ENCODE data around the gene OXSR1.
A peak's percentile ranks its signal among the peaks of the same experiment; 100 is the strongest.

OXSR1 gene

GRCh38 chr3:38163841-38164642 lies 1.3 kb upstream of the OXSR1 start:
- H3K4me3 ChIP-seq (ENCODE audit: low read length) = peak overlapping the region; percentile 86
- no peak for TF ChIP-seq CTCF (conservative IDR thresholded peaks at IDR 0.05; ENCODE audit: low read depth, low read length)
- DNase-seq (ENCODE audit: low read depth) = no peak

- DNase-seq (ENCODE audit: low read depth) = no peak
- no peak for TF ChIP-seq CTCF (conservative IDR thresholded peaks at IDR 0.05; ENCODE audit: low read depth, low read length)
- peak overlapping the region; percentile 86 for H3K4me3 ChIP-seq (ENCODE audit: low read length)
Measured at GRCh38 chr3:38164643-38164951, 740 bp upstream of the OXSR1 start.

DNA sequence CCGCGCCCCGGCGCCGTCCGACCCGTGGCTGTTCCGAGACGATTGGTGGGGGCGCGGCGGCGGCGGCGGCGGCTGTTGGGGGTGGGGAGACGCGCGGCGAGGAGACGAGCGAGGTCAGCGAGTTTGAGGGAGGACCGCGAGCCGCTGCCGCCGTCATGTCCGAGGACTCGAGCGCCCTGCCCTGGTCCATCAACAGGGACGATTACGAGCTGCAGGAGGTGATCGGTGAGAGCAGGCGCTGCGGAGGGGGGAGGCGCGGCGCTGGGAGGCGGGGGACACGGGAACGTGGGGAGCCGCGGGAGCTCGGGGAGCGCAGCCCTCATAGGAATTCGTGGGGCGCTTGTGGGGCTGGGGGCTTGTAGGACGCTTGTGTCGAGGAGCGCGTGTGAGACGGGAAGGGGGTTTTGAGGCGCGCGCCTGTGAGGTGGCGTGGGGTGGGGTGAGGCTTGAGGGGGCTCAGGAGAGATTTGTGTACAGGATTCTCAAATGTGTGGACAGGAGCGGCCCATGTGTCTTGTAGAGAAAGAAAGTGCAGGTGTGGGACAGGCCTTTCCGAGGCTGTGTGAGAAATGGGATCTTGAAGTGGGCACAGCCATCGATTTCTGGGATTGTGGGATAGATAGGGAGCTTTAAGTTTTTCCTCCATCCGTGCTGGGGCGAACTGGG lies 518 bp downstream of the OXSR1 start:
- TF ChIP-seq CTCF (conservative IDR thresholded peaks at IDR 0.05; ENCODE audit: low read depth, low read length) = no peak
- DNase-seq (ENCODE audit: low read depth) = no peak
- peak overlapping the region; percentile 86 for H3K4me3 ChIP-seq (ENCODE audit: low read length)

DNA sequence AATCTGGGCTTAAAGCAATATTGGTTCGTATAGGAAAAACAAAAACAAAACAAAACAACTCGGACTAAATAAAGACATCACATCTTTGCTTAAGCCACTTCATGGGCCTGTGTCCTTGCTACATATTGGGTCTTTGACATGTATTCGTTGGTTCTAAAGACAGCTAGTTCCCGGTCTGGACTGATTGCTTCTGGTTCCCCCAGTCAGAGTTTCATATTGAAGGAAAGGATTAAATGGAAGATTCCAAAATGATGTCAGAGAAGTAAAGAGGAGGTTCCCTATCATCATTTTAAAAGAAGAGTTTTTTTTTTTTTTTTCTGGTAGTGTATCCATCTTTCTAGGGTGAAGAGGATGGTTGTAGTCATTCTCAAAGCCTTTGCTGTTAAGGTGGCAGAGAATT lies 2.3 kb downstream of the OXSR1 start:
- no peak for TF ChIP-seq CTCF (conservative IDR thresholded peaks at IDR 0.05; ENCODE audit: low read depth, low read length)
- DNase-seq (ENCODE audit: low read depth) = no peak
- peak overlapping the region; percentile 18 for H3K4me3 ChIP-seq (ENCODE audit: low read length)

DNA sequence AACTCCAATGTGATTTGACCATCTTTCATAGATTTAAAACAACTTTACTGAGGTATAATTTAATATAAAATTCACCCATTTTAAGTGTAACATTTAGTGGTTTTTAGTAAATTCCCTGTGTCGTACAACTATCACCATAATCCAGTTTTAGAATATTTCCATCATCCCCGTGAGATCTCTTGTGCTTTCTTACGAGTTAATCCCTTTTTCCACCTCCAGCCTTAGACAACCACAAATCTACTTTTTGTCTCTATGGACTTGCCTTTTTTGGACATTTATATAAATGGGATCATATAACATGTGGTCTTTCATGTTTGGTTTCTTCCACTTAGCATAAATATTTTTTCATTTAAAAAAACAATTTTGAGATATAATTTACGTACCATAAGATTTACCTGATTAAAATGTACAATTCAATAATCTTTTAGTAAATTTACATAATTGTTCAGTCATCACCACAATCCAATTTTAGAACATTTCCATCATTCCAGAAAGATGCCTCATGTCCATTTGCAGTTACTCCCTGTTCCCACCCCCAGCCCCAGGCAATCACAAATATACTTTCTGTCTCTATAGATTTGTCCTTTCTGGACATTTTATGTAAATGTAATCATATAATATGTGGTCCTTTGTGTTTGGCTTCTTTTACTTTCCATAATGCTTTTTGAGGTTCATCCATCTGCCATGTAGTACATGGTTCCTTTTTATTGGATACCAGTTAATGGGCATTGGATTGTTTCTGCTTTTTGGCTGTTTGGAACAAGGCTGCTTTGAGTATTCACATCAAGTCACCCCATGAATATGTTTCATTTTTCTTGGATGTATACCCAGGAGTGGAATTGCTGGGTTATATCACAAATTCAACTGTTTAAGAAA lies 3.1 kb downstream of the OXSR1 start:
- peak overlapping the region; percentile 18 for H3K4me3 ChIP-seq (ENCODE audit: low read length)
- DNase-seq (ENCODE audit: low read depth) = peak; percentile 56
- no peak for TF ChIP-seq CTCF (conservative IDR thresholded peaks at IDR 0.05; ENCODE audit: low read depth, low read length)

DNA sequence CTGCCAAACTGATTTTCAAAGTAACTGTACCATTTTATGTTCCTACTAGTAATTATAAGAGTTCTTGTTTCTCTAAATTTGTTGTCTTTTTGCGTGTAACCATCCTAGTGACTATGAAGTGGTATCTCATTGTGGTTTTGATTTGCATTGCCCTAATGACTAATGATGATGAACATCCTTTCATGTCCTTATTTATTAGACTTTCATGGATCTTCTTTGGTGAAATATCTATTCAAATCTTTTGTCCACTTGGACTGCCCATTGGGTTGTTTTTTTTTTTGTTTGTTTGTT lies 3.6 kb downstream of the OXSR1 start:
- no peak overlapping the region for H3K4me3 ChIP-seq (ENCODE audit: low read length)
- no peak for DNase-seq (ENCODE audit: low read depth)
- no peak for TF ChIP-seq CTCF (conservative IDR thresholded peaks at IDR 0.05; ENCODE audit: low read depth, low read length)

Measured in retinal pigment epithelial cell (primary cell).